ENCODE results near the gene WNT4. TPM values are rescaled to one million over a fixed set of nuclear protein-coding genes. Genes with fewer than 3 reads are reported as not detected.

The WNT4 gene
- total RNA-seq, 1 donor = under 0.01 TPM

DNA sequence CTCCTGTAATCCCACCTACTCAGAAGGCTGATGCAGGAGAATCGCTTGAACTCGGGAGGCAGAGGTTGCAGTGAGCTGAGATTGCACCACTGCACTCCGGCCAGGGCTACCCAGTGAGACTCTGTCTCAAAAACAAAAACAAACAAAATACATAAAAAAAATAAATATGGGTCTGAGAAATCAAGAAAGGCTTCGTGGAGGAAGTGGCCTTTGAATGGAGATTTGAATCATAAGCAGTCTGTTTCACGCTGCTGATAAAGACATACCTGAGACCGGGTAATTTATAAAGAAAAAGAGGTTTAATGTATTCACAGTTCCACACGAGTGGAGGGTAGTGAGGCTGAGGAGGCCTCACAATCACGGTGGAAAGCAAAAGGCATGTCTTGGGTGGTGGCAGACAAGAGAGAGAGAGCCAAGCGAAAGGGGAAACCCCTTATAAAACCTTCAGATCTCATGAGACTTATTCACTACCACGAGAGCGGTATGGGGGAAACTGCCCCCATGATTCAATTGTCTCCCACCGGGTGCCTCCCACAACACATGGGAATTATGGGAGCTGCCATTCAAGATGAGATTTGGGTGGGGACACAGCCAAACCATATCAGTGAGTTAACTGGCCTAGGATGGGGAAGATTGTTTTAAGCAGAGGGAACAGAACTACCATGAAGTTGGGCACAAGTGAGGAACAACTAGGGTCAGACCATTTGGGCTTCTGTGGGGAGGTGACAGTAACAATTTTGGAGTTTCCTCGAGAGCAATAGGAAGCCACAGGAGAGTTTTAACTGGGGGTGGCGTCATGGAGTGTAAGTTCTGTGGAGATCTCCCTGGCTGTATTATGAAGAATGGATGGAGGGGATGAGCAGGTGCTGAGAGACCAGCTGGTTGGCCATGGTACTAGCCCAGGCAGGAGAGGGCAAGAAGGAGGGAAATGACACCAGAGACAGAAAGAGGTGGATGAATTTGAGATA is 22.2 kb upstream of the WNT4 start:
- no peak for DNase-seq (ENCODE audit: low read depth in 2 of 3, low spot score in 2 of 3)

DNA sequence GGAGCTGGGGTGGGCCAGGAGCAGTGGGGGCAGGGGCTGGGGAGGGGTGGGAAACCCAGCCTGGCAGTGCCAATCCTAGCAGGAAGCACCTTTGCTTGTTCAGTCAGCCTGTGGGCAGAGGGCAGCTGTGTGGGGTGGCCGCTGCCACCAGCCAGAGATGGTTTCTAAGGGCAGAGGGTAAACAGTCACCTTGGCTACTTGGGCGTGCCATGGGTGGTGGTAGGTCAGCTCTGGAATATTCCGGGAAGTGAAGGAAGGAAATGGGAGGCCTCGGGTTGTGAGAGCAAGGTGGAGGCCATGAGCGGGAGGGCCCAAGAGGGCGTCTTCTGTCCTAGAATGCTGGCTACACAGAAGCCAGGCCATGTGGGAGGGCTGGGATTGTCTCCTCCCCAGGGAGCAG is 20.7 kb upstream of the WNT4 start:
- DNase-seq (ENCODE audit: low read depth in 2 of 3, low spot score in 2 of 3) = no peak

- no peak for DNase-seq (ENCODE audit: low read depth in 2 of 3, low spot score in 2 of 3)
Measured at GRCh38 chr1:22163137-22163536, 20.2 kb upstream of the WNT4 start.

DNA sequence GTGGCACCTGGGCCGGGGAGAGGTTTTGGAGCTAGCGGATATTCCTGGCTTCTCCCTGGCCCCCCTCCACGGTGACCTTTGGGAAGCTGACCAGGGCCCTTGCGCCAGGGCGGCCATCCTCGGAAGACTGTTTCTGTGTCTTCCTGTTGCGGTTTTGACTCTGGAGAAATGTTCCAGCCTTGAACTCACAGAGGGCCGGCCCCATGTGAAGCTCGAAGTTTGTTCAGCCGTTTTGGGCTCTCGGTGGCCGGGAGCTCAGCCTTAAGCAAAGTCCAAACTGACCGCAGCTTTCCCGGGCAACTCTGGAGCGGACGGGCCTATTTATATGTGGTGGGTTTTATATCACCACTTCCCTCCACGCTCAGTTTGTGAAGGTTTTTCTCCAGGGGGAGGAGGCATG is 17.0 kb upstream of the WNT4 start:
- no peak for DNase-seq (ENCODE audit: low read depth in 2 of 3, low spot score in 2 of 3)

GRCh38 chr1:22158654-22159053 is 15.8 kb upstream of the WNT4 start:
- no peak for DNase-seq (ENCODE audit: low read depth in 2 of 3, low spot score in 2 of 3)

GRCh38 chr1:22157359-22157966 is 14.6 kb upstream of the WNT4 start:
- no peak for DNase-seq (ENCODE audit: low read depth in 2 of 3, low spot score in 2 of 3)

DNA sequence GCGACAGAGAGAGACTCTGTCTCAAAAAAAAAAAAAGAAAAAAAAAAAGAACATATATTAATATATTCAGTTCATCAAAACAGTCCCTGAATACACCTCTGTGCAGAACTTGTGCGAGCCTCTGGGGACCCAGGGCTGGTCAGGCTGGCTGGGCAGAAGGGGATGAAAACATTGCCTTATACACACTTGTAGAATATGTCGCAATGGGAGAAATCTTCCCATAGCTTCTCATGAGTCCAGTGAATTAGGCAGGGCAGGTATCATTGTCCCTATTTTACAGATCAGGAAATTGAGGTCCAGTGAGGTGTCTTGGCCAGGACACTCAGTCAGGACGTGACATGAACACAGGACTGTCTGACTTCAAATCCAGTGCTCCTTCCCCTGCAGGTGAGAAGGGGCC is 12.6 kb upstream of the WNT4 start:
- DNase-seq (ENCODE audit: low read depth in 2 of 3, low spot score in 2 of 3) = no peak

DNA sequence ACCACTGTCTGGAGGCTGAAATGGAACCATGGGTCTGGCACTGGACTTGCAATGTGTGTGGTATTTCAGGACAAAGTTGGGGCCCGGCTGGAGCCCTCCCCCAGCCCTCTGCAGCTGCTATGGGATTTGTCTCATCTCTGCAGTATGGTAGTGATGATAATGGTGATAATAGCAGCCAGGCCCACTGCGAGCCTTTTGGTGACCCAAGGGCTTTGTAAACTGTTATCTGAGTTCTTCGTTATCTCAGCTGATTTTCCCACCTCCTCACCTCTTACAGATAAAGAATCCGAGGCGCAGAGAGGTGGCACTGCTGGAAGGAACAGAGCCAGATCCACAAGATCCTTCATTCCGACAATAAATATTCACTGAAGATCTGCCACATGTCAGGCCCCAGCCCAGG is 11.7 kb upstream of the WNT4 start:
- no peak for DNase-seq (ENCODE audit: low read depth in 2 of 3, low spot score in 2 of 3)

DNA sequence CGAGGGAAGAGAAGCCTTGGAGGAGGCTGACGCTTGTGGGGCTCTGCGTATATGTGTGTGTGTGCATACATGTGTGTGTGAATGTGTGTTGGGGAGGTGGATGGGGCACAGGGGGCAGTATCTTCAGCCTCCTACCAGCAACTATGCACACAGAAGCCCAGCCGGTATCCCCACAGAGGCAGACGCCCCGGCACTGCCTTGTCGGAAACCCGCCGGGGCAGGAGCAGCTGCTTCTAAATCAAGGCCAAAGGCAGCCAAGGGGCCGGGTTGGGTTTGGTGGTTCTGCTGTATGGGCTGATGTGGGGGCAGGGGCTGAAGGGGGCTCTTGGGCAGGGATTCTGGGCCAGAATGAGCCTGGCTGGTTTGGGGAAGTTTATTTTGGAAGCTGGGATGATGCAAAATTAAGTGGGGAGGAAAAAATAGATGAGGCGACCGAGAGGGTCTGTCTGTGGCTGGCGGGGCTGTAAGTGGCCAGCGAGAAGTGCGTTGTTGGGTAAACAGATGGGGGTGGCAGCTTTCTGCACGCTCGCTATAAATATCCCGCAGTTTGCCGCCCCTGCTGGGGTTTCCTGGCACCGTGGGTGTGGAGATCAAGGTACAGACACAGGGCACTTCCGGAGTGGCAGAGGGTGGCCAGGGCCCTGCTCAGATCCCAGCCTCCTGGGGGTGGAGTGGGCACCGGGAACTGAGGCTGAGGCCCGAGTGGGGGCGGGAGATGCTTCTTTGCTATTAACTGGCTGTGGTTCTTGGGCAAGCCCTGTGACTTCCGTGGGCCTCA is 11.0 kb upstream of the WNT4 start:
- no peak for DNase-seq (ENCODE audit: low read depth in 2 of 3, low spot score in 2 of 3)

DNA sequence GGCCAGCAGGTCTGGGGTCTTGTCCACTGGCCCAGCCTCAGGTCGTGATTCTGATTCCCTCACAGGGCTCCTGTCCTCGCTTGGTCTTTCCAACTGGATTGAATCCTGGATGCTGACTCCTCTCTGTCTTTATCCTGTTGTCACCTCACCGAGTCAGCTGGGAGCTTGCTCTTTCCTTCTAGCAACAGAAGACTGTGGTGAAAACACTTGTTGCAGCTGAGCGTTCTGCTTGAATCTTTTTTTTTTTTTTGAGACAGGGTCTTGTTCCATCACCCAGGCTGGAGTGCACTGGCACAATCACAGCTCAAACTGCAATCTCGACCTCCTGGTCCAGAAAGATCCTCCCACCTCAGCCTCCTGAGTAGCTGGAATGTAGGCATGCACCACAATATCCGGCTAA is 8.0 kb upstream of the WNT4 start:
- no peak for DNase-seq (ENCODE audit: low read depth in 2 of 3, low spot score in 2 of 3)

DNA sequence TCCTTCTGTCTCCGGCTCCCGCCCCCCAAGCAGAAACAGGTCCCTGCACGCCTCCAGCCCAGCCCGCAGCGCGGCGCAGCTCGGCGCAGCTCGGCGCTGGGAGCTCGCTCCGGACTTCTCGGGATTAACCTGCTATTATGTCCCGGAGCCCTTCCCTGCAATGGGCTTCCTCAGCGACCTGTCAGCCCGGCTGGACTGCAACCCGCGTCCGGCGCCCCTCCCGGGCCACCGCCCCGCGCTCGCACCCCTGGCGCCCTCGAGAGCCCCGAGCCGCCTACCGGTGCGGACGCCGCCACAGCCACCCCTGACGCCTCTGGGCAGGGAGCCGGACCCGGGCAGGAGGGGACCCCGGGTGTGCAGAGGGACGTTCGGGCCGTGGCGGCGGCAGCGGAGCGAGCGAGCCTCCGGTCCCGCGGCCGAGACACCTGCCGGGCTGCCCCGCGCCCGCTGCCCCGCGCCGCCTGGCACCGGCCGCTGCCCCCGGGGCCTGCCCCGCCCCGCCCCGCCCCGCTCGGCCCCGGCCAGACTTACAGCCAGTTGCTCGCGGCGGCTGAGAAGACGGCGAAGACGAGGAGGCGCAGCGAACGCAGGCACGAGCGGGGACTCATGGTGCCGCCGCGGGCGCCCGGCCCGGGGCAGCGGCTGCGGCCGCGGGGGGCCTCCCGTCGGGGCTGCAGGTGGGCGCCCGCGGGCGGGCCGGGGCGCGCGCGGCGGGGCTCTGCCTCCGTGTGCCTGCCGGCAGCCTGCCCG is 407 bp downstream of the WNT4 start:
- DNase-seq (ENCODE audit: low read depth in 2 of 3, low spot score in 2 of 3) = no peak

DNA sequence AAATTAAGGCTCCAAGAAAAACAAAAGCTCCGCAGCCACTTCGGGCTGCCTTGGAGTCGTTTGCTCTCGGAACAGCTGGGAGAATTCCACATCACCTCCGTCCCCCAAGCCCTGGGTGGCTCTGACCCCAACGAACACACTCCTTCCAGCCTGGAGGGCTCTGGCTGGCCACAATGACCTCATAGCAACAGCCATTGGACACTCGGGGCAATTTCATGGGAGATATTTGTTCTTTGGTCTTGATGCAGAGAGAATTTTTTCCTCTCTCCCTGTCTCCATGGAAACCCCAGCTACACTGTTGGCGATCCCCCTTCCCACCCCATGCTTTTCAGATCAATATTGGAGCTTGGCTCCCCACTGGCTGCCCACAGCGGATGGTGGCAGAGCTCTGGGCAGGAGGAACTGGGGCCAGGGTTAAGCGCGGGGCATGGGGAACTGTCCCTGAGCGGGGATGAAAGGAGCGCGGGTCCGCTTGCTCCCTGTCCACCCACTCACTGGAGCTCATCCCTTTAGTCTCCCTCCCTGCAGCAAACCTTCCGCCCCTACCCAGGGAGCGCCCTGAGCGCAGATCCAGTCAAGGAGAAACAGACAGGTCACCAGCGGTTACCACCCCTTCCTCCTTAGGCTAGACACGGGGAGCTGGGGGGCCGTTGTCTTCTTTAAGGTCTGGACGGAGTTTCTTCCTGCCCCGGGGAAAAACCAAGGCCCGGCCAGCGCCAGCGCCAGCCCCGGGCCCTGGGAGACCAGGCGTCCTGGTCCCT is 1.2 kb downstream of the WNT4 start:
- DNase-seq (ENCODE audit: low read depth in 2 of 3, low spot score in 2 of 3) = no peak

DNA sequence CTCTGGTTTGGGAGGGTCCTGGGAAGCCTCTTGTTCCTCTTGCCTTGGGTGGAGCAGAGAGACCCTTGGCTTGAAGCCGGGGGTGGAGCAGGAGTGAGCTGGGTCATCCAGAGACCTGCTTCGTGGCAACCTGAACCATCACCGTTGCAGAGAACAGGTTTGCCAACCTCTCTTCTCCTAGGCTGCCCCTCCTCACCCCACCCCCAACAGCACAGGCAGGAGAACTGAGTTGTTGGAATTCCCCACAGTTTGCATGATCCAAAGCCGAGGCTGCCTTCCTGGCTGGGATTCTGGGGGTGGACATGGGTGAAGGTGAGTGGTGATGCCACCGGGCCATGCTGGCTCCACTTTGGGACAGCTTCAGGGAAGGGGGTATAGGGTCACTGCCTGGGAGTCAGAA is 2.2 kb downstream of the WNT4 start:
- DNase-seq (ENCODE audit: low read depth in 2 of 3, low spot score in 2 of 3) = no peak

DNA sequence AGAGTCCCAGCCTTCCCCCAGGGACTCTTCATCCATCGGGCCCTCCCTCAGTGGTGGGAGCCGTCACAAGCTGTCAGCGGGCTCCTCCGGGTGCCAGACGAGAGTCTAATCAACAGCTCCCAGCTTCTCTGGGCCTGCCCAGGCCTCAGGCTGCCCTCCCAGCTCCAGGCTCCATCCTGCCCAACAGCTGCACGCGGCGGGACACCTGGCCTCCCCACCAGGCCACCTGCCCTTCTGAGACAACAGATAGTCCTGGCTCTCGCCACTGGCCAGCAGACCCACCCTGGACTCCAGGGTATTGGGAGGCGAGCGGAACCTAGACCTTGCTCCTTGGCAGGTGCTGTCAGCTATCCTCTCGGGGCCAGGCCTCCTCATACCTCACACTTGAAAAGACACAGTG is 3.1 kb downstream of the WNT4 start:
- no peak for DNase-seq (ENCODE audit: low read depth in 2 of 3, low spot score in 2 of 3)

GRCh38 chr1:22139066-22139594 is 3.8 kb downstream of the WNT4 start:
- no peak for DNase-seq (ENCODE audit: low read depth in 2 of 3, low spot score in 2 of 3)

DNA sequence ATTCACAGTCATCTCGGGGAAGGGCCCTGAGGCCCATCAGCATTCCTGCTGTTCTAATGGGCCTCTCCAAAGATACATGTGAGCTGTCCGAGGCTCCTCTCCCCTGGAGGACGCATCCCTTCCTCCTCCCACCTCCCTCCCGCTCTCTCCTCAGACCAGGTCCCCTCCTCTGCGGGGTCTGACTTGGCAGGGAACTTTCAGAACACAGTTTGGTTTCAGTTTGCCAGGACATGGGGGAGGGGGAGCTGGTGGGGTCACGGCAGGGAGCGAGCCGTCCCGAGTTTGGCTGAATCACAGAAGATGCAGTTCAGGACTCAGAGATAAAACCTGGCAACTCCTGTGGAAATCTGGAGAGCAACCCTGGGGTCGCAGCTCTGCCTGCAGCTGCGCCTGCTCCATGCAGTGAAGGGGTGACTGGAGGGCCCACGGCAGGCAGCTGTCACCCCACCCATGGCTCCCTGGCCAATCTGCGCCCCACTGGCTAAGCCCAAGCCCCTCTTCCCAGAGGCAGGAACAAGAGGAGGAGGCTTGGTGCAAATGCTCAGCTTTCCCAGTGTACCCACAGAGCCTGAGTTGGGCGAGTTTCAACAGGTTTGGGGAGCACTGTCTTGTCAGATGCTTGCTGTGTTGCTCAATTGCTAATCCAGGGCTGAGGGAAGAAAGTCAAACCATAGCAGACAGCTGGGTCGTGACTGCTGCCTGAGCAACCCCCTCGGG is 5.7 kb downstream of the WNT4 start:
- no peak for DNase-seq (ENCODE audit: low read depth in 2 of 3, low spot score in 2 of 3)

DNA sequence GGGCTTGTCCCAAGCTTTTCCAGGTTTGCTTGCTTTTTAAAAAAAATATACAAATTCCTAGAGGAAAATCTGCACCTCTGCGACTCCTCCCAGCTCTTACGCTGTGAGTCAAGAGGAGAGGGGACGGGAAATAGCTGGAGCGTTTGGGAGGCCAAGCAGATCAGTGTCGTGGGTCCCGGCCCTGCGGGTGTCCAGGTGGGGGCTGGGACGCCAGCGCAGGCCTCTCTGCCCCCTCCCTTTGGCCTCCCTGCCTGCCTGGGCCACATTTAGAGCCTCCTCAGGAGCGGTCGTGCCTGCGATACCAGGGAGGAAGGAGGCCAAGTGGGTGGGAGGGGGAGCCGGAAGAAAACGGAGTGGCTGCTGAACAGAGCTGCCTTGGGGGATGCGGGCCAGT is 9.0 kb downstream of the WNT4 start:
- DNase-seq (ENCODE audit: low read depth in 2 of 3, low spot score in 2 of 3) = no peak

DNA sequence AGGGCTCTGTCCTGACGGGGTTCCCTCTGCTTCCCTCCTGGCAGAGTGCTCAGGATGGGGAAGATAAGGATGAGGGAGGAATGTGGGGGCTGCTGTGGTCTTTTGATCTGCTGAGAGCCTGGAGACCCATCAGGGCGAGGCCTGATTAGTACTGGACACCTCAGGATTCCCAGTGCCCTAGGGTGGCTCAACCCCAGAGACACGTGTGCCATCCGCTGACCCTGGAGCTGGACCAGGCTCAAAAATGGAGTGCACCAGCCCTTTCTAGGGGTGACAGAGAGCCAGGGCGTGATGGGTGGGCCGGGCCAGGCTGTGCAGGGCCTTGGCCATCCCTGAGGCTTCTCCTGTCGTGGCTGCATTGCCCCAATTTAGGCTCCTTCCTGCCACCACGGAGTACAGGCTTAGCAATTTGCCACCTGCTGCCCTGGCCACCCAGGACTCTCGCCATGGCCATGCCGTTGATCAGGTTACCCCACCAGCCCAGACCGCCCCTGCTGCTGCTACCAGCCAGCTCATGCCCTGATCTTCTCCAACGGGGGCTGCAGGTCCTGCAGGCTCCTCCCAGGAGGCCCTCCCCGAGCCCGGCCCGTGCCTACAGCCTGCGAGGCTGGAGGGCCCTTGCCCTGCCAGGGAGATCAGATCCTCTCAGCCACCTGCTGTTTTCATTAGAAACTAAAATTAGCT is 9.5 kb downstream of the WNT4 start:
- DNase-seq (ENCODE audit: low read depth in 2 of 3, low spot score in 2 of 3) = no peak
